GM12874 (cell line): ENCODE measurements around the gene SYNGR3.

Source experiments
- CTCF ChIP-seq: IDR thresholded peaks from 2 replicates; pipeline ENCODE4 v1.5.1; 2011; ENCODE audit warnings: low read depth, mild to moderate bottlenecking, control low read depth, low read length, moderate library complexity; ENCODE audit not compliant: insufficient read depth

Gene SYNGR3

GRCh38 chr16:1998852-1999801 lies 9.4 kb downstream of the SYNGR3 start:
- no peak for TF ChIP-seq CTCF

- no peak for TF ChIP-seq CTCF
These were observed 10.2 kb downstream of the SYNGR3 start for GRCh38 chr16:1999866-2000514.

- TF ChIP-seq CTCF, result no peak
These were observed 11.3 kb downstream of the SYNGR3 start for GRCh38 chr16:2001035-2001434.

- no peak for TF ChIP-seq CTCF
These were observed 11.9 kb downstream of the SYNGR3 start for GRCh38 chr16:2001456-2002355.

GRCh38 chr16:2002406-2003230 lies 12.8 kb downstream of the SYNGR3 start:
- no peak for TF ChIP-seq CTCF

- no peak for TF ChIP-seq CTCF
These were observed 13.6 kb downstream of the SYNGR3 start for GRCh38 chr16:2003231-2003826.
